ENCODE results near the gene HIRA. TPM values are rescaled to one million over a fixed set of nuclear protein-coding genes. Genes with fewer than 3 reads are reported as not detected.

Gene HIRA
- total RNA-seq, 2 donors from 2014 or later, result 23.8 to 25.7 TPM

- Histone ChIP-seq H3K27ac (peak within 1 kb of the TSS; percentile 97 to 98), H3K27me3 (replicated peaks; ENCODE audit: insufficient read depth) (no peaks in the 10 kb centered on the region), H3K9me3 (no peaks in the 10 kb centered on the region), H3K36me3 (peaks cover 5% of the 10 kb centered on the region), H3K4me3 (peak within 1 kb of the TSS; percentile 90), H3K4me1 (ENCODE audit: control insufficient read depth in 1 of 2, low read depth in 2 of 2) (peaks cover 16 to 17% of the 10 kb centered on the region in 2 donors)
- DNase-seq (ENCODE audit: low spot score) (peak; percentile 52), ATAC-seq (ENCODE audit: insufficient number of reproducible peaks, low FRiP score, low read depth) (peak; percentile 81)
- TF ChIP-seq CTCF (IDR thresholded peaks at IDR 0.05), result no peak
These were observed 47.4 kb upstream of the HIRA start, which contains the start of gene UFD1 for GRCh38 chr22:19478901-19479354. Gene UFD1 (minus strand): TSS chr22:19479193. CDS start chr22:19479085, 108 bp downstream.

- Histone ChIP-seq H3K27ac (peak overlapping the region; percentile 97 to 98), H3K27me3 (replicated peaks; ENCODE audit: insufficient read depth) (no peaks in the 10 kb centered on the region), H3K4me3 (peak overlapping the region; percentile 90), H3K9me3 (no peaks in the 10 kb centered on the region), H3K36me3 (peaks cover 12% of the 10 kb centered on the region), H3K4me1 (ENCODE audit: control insufficient read depth in 1 of 2, low read depth in 2 of 2) (peaks cover 16 to 17% of the 10 kb centered on the region in 2 donors)
- ATAC-seq (ENCODE audit: insufficient number of reproducible peaks, low FRiP score, low read depth), result no peak
- no peak for TF ChIP-seq CTCF (IDR thresholded peaks at IDR 0.05)
- DNase-seq (ENCODE audit: low spot score), result no peak
These were observed 46.7 kb upstream of the HIRA start for GRCh38 chr22:19478045-19478900.

- peak overlapping the region in 1 of 2 donors; percentile 97 for H3K27ac ChIP-seq
- no peak for TF ChIP-seq CTCF (IDR thresholded peaks at IDR 0.05)
- DNase-seq (ENCODE audit: low spot score), result no peak
These were observed 46.0 kb upstream of the HIRA start for GRCh38 chr22:19477321-19478044.

GRCh38 chr22:19476023-19476422, 44.5 kb upstream of the HIRA start:
- TF ChIP-seq CTCF (IDR thresholded peaks at IDR 0.05), result no peak
- Histone ChIP-seq H3K9me3 (no peaks in the 10 kb centered on the region), H3K27me3 (replicated peaks; ENCODE audit: insufficient read depth) (no peaks in the 10 kb centered on the region), H3K4me1 (ENCODE audit: control insufficient read depth in 1 of 2, low read depth in 2 of 2) (peaks cover 16 to 17% of the 10 kb centered on the region in 2 donors), H3K4me3 (no peak overlapping the region), H3K27ac (no peak overlapping the region), H3K36me3 (peaks cover 27% of the 10 kb centered on the region)
- ATAC-seq (ENCODE audit: insufficient number of reproducible peaks, low FRiP score, low read depth), result no peak
- no peak for DNase-seq (ENCODE audit: low spot score)

More at GRCh38 chr22:19477321-19478044, 46.0 kb upstream of the HIRA start:
- Histone ChIP-seq H3K36me3 (peaks cover 19% of the 10 kb centered on the region), H3K9me3 (no peaks in the 10 kb centered on the region), H3K4me3 (peak overlapping the region; percentile 90), H3K27me3 (replicated peaks; ENCODE audit: insufficient read depth) (no peaks in the 10 kb centered on the region), H3K4me1 (ENCODE audit: control insufficient read depth in 1 of 2, low read depth in 2 of 2) (peaks cover 16 to 17% of the 10 kb centered on the region in 2 donors)
- ATAC-seq (ENCODE audit: insufficient number of reproducible peaks, low FRiP score, low read depth), result no peak

- H3K27ac ChIP-seq, result no peak overlapping the region
- no peak for TF ChIP-seq CTCF (IDR thresholded peaks at IDR 0.05)
- H3K36me3 ChIP-seq, result peaks cover 51% of the 10 kb centered on the region
- H3K4me3 ChIP-seq, result no peak overlapping the region
- ATAC-seq (ENCODE audit: insufficient number of reproducible peaks, low FRiP score, low read depth), result no peak
- no peak for DNase-seq (ENCODE audit: low spot score)
- H3K9me3 ChIP-seq, result no peaks in the 10 kb centered on the region
- no peaks in the 10 kb centered on the region for H3K27me3 ChIP-seq (replicated peaks; ENCODE audit: insufficient read depth)
- peaks cover 12% of the 10 kb centered on the region in 2 donors for H3K4me1 ChIP-seq (ENCODE audit: control insufficient read depth in 1 of 2, low read depth in 2 of 2)
These were observed 42.0 kb upstream of the HIRA start for GRCh38 chr22:19473578-19473977.
